ENCODE data around the gene TRPV6. TPM values are rescaled to one million over a fixed set of nuclear protein-coding genes. Genes with fewer than 3 reads are reported as not detected.

Gene TRPV6
- total and polyA plus RNA-seq, 7 donors, result under 0.01 TPM; not detected in 6

DNA sequence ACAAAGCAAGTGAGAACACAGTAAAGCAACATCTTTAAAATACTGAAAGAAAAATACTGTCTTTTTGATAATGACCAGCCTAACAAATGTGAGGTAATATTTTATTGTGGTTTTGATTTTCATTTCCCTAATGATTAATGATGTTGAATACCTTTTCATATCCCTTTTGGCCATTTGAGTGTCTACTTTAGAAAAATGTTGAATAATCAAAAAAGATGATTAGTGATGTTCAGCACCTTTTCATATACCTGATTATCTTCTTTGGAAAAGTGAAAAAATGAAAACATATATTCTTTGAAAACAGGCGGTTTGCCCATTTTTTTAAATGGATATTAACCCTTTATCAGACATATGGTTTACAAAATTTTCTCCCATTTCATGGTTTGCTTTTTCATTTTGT is 62.8 kb downstream of the TRPV6 start:
- no peak overlapping the region for H3K4me3 ChIP-seq
- no peaks in the 10 kb centered on the region for H3K36me3 ChIP-seq (ENCODE audit: insufficient read depth in 1 of 2, low read depth in 1 of 2)
- no peaks in the 10 kb centered on the region for H3K9me3 ChIP-seq
- H3K4me1 ChIP-seq, result no peaks in the 10 kb centered on the region
- peaks cover 0 to 5% (median 0%) of the 10 kb centered on the region in 3 donors for H3K27me3 ChIP-seq (ENCODE audit: insufficient read depth in 3 of 3, low read length in 2 of 3)
- WGBS, 3 donors, result 0 to 49% (median 1%) methylated on average over 1 of the region's 1 CpG
- no peak overlapping the region for H3K27ac ChIP-seq
- no peak for ATAC-seq
- DNase-seq, result no peak
- TF ChIP-seq CTCF (IDR thresholded peaks at IDR 0.05), result no peak
- intact Hi-C loops (cut with DNase I), result no loop called here

Other genes with a start within 250 kb of the TRPV6 start
- 1 to 10 TPM in 2 of 4 donors, not detected in 2; 1.3 to 8.7 TPM for gene PRSS1, start 136.3 kb downstream of the TRPV6 start, total RNA-seq
- gene PRSS1, start 136.3 kb downstream of the TRPV6 start, polyA plus RNA-seq, result 1 to 10 TPM in 2 of 3 donors, not detected in 1; 1.4 to 2.2 TPM
- gene PRSS2, start 114.8 kb downstream of the TRPV6 start, total RNA-seq, result 1 to 10 TPM in 2 of 4 donors, not detected in 2; 1.7 to 6.2 TPM
- gene PRSS2, start 114.8 kb downstream of the TRPV6 start, polyA plus RNA-seq, result 1 to 10 TPM in 1 of 3 donors, under 1 TPM in 2; 0.04 to 2.8 (median 0.66) TPM
- 1 to 10 TPM in 3 of 4 donors, under 1 TPM in 1; 0.57 to 3.5 (median 2.7) TPM for gene EPHB6, start 30.7 kb downstream of the TRPV6 start, total RNA-seq
- gene EPHB6, start 30.7 kb downstream of the TRPV6 start, polyA plus RNA-seq, result 1 to 10 TPM; 1.4 to 5.7 (median 2.9) TPM
- under 1 TPM in 1 of 4 donors, not detected in 3; 0.06 TPM for gene TRPV5, start 48.0 kb upstream of the TRPV6 start, total RNA-seq
- gene TRPV5, start 48.0 kb upstream of the TRPV6 start, polyA plus RNA-seq, result not detected
- not detected for gene LLCFC1, start 53.7 kb upstream of the TRPV6 start, total RNA-seq
- gene LLCFC1, start 53.7 kb upstream of the TRPV6 start, polyA plus RNA-seq, result not detected
- gene KEL, start 76.6 kb upstream of the TRPV6 start, total RNA-seq, result under 1 TPM in 2 of 4 donors, not detected in 2; 0.67 to 0.69 TPM
- under 1 TPM; 0.01 to 0.30 (median 0.06) TPM for gene KEL, start 76.6 kb upstream of the TRPV6 start, polyA plus RNA-seq
- not detected for gene OR9A2, start 141.4 kb upstream of the TRPV6 start, total RNA-seq
- not detected for gene OR9A2, start 141.4 kb upstream of the TRPV6 start, polyA plus RNA-seq
- not detected for gene OR6V1, start 166.6 kb upstream of the TRPV6 start, total RNA-seq
- not detected for gene OR6V1, start 166.6 kb upstream of the TRPV6 start, polyA plus RNA-seq
- gene PIP, start 246.3 kb upstream of the TRPV6 start, total RNA-seq, result not detected
- gene PIP, start 246.3 kb upstream of the TRPV6 start, polyA plus RNA-seq, result under 1 TPM in 1 of 3 donors, not detected in 2; 0.18 TPM

All from psoas muscle (tissue), 8 donors.